NCI-H2081 (cell line): ENCODE measurements around the gene LTO1.

Source experiments
- DNase-seq, 2 experiments: peaks; one replicate each; lab custom pipeline; 2025; lab: John Stamatoyannopoulos, UW

Gene LTO1

GRCh38 chr11:69677749-69678148, 2.6 kb upstream of the LTO1 start:
- DNase-seq, result no peak

GRCh38 chr11:69674267-69674885, 777 bp downstream of the LTO1 start:
- DNase-seq, result peak in 1 of 2 experiments; percentile 19

- DNase-seq, result no peak
These were observed 3.3 kb downstream of the LTO1 start for GRCh38 chr11:69671734-69672465.

GRCh38 chr11:69670158-69670845, 4.9 kb downstream of the LTO1 start:
- peak; percentile 64 to 76 for DNase-seq

GRCh38 chr11:69669486-69669885, 5.7 kb downstream of the LTO1 start:
- DNase-seq, result no peak

- DNase-seq, result peak; percentile 50 to 77
These were observed 7.2 kb downstream of the LTO1 start for GRCh38 chr11:69667619-69668604.

GRCh38 chr11:69666752-69667536, 8.2 kb downstream of the LTO1 start:
- no peak for DNase-seq

- no peak for DNase-seq
These were observed 8.9 kb downstream of the LTO1 start for GRCh38 chr11:69666261-69666660.

- no peak for DNase-seq
These were observed 9.5 kb downstream of the LTO1 start for GRCh38 chr11:69665669-69666068.

- no peak for DNase-seq
These were observed 10.3 kb downstream of the LTO1 start for GRCh38 chr11:69664901-69665300.

- DNase-seq, result no peak
These were observed 10.9 kb downstream of the LTO1 start for GRCh38 chr11:69664103-69664775.

GRCh38 chr11:69663326-69663725, 11.8 kb downstream of the LTO1 start:
- DNase-seq, result no peak

- no peak for DNase-seq
These were observed 12.3 kb downstream of the LTO1 start for GRCh38 chr11:69662806-69663205.

- DNase-seq, result no peak
These were observed 13.0 kb downstream of the LTO1 start for GRCh38 chr11:69662021-69662698.

- DNase-seq, result no peak
These were observed 13.8 kb downstream of the LTO1 start for GRCh38 chr11:69661413-69661715.

GRCh38 chr11:69660001-69660500, 15.1 kb downstream of the LTO1 start:
- DNase-seq, result no peak

- DNase-seq, result no peak
These were observed 15.6 kb downstream of the LTO1 start for GRCh38 chr11:69659591-69659990.

- no peak for DNase-seq
These were observed 16.3 kb downstream of the LTO1 start for GRCh38 chr11:69658626-69659450.
